HG03103 (cell line): Measurements from ENCODE around the gene ABCG5.

Experiments used
- ATAC-seq: cut with Tn5 transposase; IDR thresholded peaks from one replicate; pipeline ENCODE4 v1.9.1; 2021; ENCODE audit warnings: low read depth; ENCODE audit not compliant: unreplicated experiment

Gene ABCG5

GRCh38 chr2:43812947-43813346, 25.7 kb downstream of the ABCG5 start:
- no peak for ATAC-seq

GRCh38 chr2:43812006-43812405, 26.6 kb downstream of the ABCG5 start:
- no peak for ATAC-seq

GRCh38 chr2:43810888-43811287, 27.8 kb downstream of the ABCG5 start:
- no peak for ATAC-seq

- no peak for ATAC-seq
These were observed 28.2 kb downstream of the ABCG5 start for GRCh38 chr2:43810452-43810851.

- no peak for ATAC-seq
These were observed 32.0 kb downstream of the ABCG5 start for GRCh38 chr2:43806719-43807031.

GRCh38 chr2:43803113-43803512, 35.5 kb downstream of the ABCG5 start:
- ATAC-seq: no peak

- ATAC-seq: no peak
These were observed 36.5 kb downstream of the ABCG5 start for GRCh38 chr2:43802135-43802534.

- ATAC-seq: no peak
These were observed 37.7 kb downstream of the ABCG5 start for GRCh38 chr2:43800894-43801293.

- ATAC-seq: no peak
These were observed 40.3 kb downstream of the ABCG5 start for GRCh38 chr2:43798300-43798699.

- no peak for ATAC-seq
These were observed 42.4 kb downstream of the ABCG5 start for GRCh38 chr2:43796206-43796605.

- no peak for ATAC-seq
These were observed 43.7 kb downstream of the ABCG5 start for GRCh38 chr2:43794956-43795355.

- no peak for ATAC-seq
These were observed 46.0 kb downstream of the ABCG5 start for GRCh38 chr2:43792653-43793052.

- no peak for ATAC-seq
These were observed 47.4 kb downstream of the ABCG5 start for GRCh38 chr2:43791035-43791765.

- ATAC-seq: no peak
These were observed 48.5 kb downstream of the ABCG5 start for GRCh38 chr2:43790147-43790546.

- ATAC-seq: no peak
These were observed 50.0 kb downstream of the ABCG5 start for GRCh38 chr2:43788646-43789045.

- ATAC-seq: no peak
These were observed 50.7 kb downstream of the ABCG5 start for GRCh38 chr2:43787895-43788294.

- ATAC-seq: no peak
These were observed 60.4 kb downstream of the ABCG5 start for GRCh38 chr2:43778233-43778632.

GRCh38 chr2:43777306-43777926, 61.2 kb downstream of the ABCG5 start:
- ATAC-seq: no peak

GRCh38 chr2:43776324-43776723, 62.3 kb downstream of the ABCG5 start:
- ATAC-seq: no peak

GRCh38 chr2:43774617-43775016, 64.0 kb downstream of the ABCG5 start:
- no peak for ATAC-seq

GRCh38 chr2:43773876-43774613, 64.6 kb downstream of the ABCG5 start, which contains the start of gene DYNC2LI1:
Gene DYNC2LI1 (plus strand): TSS chr2:43774039. CDS start chr2:43774139, 100 bp downstream.
- ATAC-seq: peak; percentile 97

GRCh38 chr2:43766006-43766405, 72.6 kb downstream of the ABCG5 start:
- ATAC-seq: no peak
